Endothelial cell (in vitro differentiated cells): ENCODE measurements around the gene CA7. TPM values are rescaled to one million over a fixed set of nuclear protein-coding genes. Genes with fewer than 3 reads are reported as not detected.

Experiments used
- DNase-seq: peaks from one replicate; pipeline ENCODE4 v3.0.0; 2021; ENCODE audit warnings: low spot score
- H3K27ac Mint-ChIP-seq: one replicate; pipeline ENCODE4 v1.8.0; 2021; ENCODE audit warnings: mixed read lengths, inconsistent platforms; ENCODE audit not compliant: unreplicated experiment
- H3K27me3 Mint-ChIP-seq: one replicate; pipeline ENCODE4 v1.8.0; 2021; ENCODE audit warnings: mild to moderate bottlenecking, moderate library complexity, mixed read lengths, inconsistent platforms; ENCODE audit not compliant: unreplicated experiment
- H3K36me3 Mint-ChIP-seq: one replicate; pipeline ENCODE4 v1.8.0; 2021; ENCODE audit warnings: mild to moderate bottlenecking, low read depth, mixed read lengths, inconsistent platforms; ENCODE audit not compliant: unreplicated experiment
- H3K4me1 Mint-ChIP-seq: one replicate; pipeline ENCODE4 v1.8.0; 2021; ENCODE audit warnings: mild to moderate bottlenecking, mixed read lengths, inconsistent platforms; ENCODE audit not compliant: unreplicated experiment
- H3K4me3 Mint-ChIP-seq: one replicate; pipeline ENCODE4 v1.8.0; 2021; ENCODE audit warnings: mild to moderate bottlenecking, mixed read lengths, inconsistent platforms; ENCODE audit not compliant: unreplicated experiment
- H3K9me3 Mint-ChIP-seq: one replicate; pipeline ENCODE4 v1.8.0; 2021; ENCODE audit warnings: mixed read lengths, inconsistent platforms; ENCODE audit not compliant: unreplicated experiment
- long read RNA-seq: library from polyadenylated mRNA; unstranded; transcript quantifications from one replicate; pipeline ENCODE4 v2.0.0, GENCODE V29; 2020; ENCODE audit not compliant: unreplicated experiment
- total RNA-seq: library from RNA; stranded (reverse); fragmentation: NEBNext Ultra II Directional; extraction: Animal tissue kit (Norgen Biotek cat#: 25700); gene quantifications from one replicate; pipeline ENCODE4 v1.2.1, GENCODE V29; 2021; ENCODE audit not compliant: unreplicated experiment
- TF ChIP-seq, protein P1 (sequence below): fragments of 200-600 bp; sonication (generic); IDR thresholded peaks from one replicate; pipeline ENCODE4 v1.5.0; 2021; ENCODE audit warnings: antibody characterized with exemption; ENCODE audit not compliant: unreplicated experiment

CA7 gene
- not detected for total RNA-seq
- long read RNA-seq, result 0 reads

DNA sequence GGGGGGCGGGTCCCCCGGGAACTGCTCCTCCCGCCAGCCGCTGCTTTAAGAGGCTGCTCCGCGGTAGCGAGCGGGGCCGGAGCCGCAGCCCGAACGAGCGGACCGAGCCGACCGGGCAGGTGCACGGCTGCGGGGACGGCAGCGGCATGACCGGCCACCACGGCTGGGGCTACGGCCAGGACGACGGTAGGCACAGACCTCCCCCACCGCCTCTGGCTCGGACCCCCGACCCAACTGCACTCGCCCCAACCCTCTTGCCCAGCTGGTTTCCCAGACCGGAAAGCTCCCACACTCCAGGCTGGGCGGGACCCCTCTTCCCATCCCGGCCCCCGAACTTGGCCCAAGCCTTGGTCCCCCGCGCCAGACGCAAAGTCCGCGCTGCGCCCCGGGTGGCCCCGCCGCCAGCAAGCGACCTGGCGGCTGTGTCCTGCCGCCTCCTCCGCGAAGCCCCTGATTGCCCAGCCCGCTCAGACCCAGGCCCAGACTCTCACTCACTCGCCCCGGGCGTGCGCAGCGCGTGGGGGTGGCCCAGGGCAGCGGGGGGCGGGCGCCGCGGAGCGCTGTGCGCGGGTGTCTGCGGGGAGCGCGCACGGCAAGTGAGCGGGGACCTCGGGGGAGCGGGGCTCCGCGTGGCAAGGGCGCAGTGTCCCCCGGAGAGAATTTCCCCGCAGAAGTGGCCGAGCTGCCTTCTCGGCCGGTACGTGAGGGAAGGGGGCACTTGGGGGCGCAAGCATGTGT, at the start of gene CA7:
Gene CA7 (plus strand): TSS at position 73 of the 738 bp plus-strand sequence. CDS start 74 bp downstream, at position 147.
- H3K27ac Mint-ChIP-seq, result no peak within 1 kb of the TSS
- DNase-seq, result no peak
- H3K4me1 Mint-ChIP-seq, result peaks cover 2% of the 10 kb centered on the region
- TF ChIP-seq, protein P1, sequence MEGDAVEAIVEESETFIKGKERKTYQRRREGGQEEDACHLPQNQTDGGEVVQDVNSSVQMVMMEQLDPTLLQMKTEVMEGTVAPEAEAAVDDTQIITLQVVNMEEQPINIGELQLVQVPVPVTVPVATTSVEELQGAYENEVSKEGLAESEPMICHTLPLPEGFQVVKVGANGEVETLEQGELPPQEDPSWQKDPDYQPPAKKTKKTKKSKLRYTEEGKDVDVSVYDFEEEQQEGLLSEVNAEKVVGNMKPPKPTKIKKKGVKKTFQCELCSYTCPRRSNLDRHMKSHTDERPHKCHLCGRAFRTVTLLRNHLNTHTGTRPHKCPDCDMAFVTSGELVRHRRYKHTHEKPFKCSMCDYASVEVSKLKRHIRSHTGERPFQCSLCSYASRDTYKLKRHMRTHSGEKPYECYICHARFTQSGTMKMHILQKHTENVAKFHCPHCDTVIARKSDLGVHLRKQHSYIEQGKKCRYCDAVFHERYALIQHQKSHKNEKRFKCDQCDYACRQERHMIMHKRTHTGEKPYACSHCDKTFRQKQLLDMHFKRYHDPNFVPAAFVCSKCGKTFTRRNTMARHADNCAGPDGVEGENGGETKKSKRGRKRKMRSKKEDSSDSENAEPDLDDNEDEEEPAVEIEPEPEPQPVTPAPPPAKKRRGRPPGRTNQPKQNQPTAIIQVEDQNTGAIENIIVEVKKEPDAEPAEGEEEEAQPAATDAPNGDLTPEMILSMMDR, result no peak
- H3K36me3 Mint-ChIP-seq, result no peaks in the 10 kb centered on the region
- peaks cover 25% of the 10 kb centered on the region for H3K27me3 Mint-ChIP-seq
- peak within 1 kb of the TSS; percentile 71 for H3K4me3 Mint-ChIP-seq
- no peaks in the 10 kb centered on the region for H3K9me3 Mint-ChIP-seq

DNA sequence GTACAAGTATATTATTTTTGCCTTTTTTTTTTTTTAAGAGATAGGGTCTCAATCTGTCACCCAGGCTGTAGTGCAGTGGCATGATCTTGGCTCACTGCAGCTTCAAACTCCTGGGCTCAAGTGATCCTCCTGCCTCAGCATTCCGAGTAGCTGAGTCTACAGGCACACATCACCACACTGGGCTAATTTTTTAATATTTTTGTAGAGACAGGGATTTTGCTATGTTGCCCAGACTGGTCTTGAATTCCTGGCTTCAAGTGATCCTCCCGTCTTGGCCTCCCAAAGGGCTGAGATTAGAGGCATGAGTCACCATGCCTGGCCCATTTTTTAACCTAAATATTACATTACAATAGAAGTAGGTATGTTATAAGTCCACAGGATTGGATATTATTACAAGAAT, 46.1 kb upstream of the CA7 start:
- Mint-ChIP-seq H3K27me3 (no peaks in the 10 kb centered on the region), H3K36me3 (no peaks in the 10 kb centered on the region), H3K27ac (no peak overlapping the region), H3K4me1 (no peaks in the 10 kb centered on the region), H3K9me3 (no peaks in the 10 kb centered on the region), H3K4me3 (no peak overlapping the region)
- no peak for DNase-seq
- TF ChIP-seq, protein P1, result no peak

DNA sequence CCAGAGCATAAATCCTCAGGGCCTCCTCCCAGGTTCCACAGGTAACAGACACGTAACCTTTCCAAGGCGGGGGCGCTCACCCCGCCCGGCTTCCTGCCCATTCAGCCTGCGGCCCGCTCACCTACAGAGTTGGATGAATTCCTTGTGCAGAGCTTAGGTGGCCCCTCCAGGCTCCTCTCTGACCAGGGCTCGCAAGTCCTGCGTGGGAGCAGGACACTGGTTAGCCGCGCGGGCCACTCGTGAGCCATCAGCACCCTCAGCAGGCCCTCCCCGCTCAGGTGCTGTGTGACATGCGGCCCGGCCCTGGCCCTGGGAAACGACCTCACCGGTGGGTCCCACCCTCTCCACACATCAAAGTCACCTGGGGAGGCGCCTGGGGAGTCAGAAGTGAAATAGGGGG, 43.4 kb upstream of the CA7 start:
- H3K4me1 Mint-ChIP-seq, result no peaks in the 10 kb centered on the region
- H3K36me3 Mint-ChIP-seq, result peaks cover 11% of the 10 kb centered on the region
- TF ChIP-seq, protein P1, result no peak
- H3K9me3 Mint-ChIP-seq, result no peaks in the 10 kb centered on the region
- no peak for DNase-seq
- no peak overlapping the region for H3K27ac Mint-ChIP-seq
- no peaks in the 10 kb centered on the region for H3K27me3 Mint-ChIP-seq
- no peak overlapping the region for H3K4me3 Mint-ChIP-seq

DNA sequence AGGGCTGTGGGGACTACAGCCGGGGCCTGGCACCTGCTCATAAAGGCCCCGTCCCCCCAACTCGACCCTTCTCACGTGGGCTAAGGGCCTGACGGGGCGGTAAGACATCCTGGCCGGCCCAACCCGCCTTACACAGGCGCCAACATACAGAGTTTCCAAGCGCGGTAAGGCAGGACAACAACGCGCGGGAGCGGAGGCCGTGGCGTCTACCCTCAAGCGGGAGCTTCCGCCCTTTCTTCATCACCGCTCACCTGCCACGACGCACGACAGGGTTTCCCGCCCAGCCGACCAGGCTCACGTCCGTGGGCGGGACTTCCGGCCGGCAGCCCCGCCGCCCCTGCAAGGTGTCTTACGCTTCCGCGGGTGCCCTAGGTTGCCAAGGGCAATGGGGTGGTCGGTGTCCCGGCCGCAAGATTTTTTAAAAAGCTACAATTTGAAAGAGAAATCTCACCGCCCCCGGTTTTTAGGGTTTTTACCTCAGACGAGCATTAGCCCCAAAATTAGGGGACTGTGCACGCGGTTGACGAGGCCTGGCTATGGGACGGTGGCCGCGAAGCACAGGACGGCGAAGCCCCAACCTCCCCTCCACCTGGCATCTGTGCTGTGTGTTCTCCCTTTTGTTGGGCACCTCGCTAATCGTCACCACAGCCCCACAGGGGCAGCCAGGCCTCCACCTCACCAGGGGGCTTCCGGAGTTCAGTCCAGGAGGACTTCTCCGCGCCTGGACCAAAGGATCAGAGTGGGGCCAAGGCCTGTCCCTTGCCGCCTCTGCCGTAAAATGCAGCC, 42.7 kb upstream of the CA7 start, which contains the start of gene TERB1:
Gene TERB1 (minus strand): TSS at position 265 of the 786 bp plus-strand sequence. CDS start 4,786 bp downstream, outside the sequence.
- Mint-ChIP-seq H3K36me3 (peaks cover 11% of the 10 kb centered on the region), H3K27ac (no peak within 1 kb of the TSS), H3K27me3 (no peaks in the 10 kb centered on the region), H3K4me3 (no peak within 1 kb of the TSS), H3K4me1 (no peaks in the 10 kb centered on the region), H3K9me3 (no peaks in the 10 kb centered on the region)
- DNase-seq, result no peak
- TF ChIP-seq, protein P1, result no peak
